Measurements from ENCODE around the gene KCNMA1.
"Not testable (repeated sequence)": the region's sequence is repeated elsewhere in the genome, so short reads cannot be mapped to it uniquely, and the experiment has no call there.

KCNMA1 gene

DNA sequence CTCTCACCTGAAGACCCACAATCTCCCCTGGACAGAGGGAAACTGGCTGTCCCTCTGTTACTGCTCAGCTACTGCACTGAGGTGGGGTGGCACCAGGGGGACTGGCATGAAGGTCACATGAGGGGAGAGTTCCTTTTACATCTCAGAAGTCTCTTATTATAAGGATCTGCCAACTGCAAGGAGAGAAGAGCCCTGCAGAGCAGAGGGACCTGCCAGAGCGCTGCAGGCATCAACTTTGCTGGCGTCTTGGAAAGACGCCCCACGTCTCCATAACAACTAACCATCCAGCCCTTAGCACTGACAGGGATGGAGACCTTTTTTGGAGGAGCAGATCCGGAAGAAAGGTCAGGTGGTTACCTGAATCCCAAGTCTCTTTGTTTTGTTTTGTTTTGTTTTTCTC is 218.6 kb downstream of the KCNMA1 start:
- no peak for DNase-seq (ENCODE audit: low read depth in 2 of 2)

- DNase-seq (ENCODE audit: low read depth in 2 of 2): no peak
These were observed 219.6 kb downstream of the KCNMA1 start for GRCh38 chr10:77417806-77418640.

- DNase-seq (ENCODE audit: low read depth in 2 of 2): no peak
These were observed 220.2 kb downstream of the KCNMA1 start for GRCh38 chr10:77417359-77417758.

DNA sequence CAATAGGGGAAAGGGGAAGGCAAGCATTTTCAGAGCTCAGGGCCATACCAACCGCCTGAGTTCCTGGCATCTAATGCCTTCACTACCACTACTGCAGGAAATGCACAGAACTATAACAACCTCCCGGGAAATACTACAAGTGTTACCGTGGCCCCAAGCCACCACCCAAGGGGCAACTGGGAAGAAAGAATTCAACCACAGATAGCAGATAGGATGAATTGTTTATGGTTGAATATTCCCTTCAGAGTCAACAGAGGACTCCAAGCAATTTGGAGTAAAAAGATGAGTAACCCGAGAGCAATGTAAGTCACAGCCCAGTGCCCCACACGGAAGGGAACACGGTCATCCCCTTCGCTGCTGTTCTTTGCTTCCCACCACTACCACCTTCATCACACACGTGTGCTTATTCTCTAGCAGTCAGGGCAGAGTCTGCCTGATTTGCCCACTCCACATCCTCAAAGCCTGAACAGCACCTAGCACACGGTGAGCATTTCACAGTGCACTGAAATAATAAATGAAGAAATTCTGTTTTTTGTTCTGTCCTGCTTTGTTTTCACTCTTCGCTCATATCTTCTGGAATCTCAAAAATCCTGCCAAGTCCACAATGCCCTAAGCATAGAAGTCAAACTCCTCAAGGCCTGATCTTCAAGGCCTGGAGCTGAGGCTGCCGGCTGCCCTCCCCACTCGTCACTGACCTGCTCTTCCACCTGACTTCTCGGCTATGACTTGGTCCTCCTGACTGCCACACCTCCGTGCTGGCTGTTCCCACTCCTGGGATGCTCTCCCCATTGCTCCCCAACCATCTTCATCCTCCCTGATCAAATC is 221.1 kb downstream of the KCNMA1 start:
- peak; percentile 80 to 82 for DNase-seq (ENCODE audit: low read depth in 2 of 2)

- no peak for DNase-seq (ENCODE audit: low read depth in 2 of 2)
These were observed 222.2 kb downstream of the KCNMA1 start for GRCh38 chr10:77415313-77415960.

DNA sequence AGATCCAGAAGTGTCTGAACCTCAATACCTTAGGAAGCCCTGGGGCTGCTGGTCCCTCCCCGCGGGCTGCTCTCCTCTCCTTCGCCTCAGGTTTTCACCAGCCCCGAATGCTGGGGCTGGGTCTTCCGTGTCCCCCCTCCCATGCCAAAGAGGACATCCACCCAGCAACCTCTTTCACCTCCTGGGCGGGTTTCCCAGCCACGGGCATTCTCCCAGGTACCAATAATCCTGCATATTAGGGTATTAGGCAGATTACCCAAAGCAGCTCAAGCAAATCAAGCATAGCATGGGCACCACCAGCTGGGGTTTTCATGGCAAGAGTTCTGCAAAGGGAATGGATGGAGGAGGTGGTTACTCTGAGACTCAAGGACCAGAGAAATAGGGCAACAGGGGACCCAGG is 224.4 kb downstream of the KCNMA1 start:
- no peak for DNase-seq (ENCODE audit: low read depth in 2 of 2)

DNA sequence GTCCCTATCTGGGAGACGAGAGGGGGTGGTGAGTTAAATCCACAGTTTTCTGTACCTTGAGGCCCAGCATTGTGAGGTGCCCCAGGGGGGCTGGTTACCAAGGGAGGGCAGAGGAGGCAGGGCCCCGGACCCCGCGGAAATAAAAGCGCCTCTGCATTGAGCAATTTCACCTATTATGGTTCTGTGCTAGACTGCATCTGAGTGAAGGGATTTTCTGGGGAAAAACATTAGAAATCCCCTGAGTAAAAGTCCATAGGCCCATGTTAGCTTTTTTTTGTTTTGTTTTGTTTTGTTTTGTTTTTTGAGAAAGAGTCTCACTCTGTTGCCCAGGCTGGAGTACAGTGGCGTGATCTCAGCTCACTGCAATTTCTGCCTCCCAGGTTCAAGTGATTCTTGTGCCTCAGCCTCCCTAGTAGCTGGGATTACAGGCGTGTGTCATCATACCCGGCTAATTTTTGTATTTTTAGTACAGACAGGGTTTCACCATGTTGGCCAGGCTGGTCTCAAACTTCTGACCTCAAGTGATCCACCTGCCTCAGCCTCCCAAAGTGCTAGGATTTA is 225.0 kb downstream of the KCNMA1 start:
- not testable (repeated sequence) for DNase-seq (ENCODE audit: low read depth in 2 of 2)

DNA sequence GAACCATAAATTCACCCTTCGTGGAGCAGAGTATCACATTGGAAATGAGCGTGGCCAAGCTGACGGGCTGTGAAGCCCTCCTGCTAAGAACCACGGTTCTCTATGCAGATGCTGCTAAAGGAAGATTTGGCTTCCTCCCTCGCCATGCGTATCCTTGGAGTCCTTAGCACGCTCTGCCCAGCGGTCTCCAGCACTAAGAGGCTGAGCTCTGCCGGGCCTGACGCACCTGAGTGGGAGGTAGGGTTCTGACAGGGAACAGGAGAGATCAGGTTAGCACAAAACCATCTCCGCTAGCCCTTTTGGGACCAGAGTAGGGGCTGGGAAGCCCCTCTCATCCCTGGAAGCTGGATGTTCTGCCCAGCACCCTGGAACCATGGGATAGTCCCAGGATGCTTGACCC is 225.8 kb downstream of the KCNMA1 start:
- no peak for DNase-seq (ENCODE audit: low read depth in 2 of 2)

- DNase-seq (ENCODE audit: low read depth in 2 of 2): no peak
These were observed 227.1 kb downstream of the KCNMA1 start for GRCh38 chr10:77410523-77410922.

DNA sequence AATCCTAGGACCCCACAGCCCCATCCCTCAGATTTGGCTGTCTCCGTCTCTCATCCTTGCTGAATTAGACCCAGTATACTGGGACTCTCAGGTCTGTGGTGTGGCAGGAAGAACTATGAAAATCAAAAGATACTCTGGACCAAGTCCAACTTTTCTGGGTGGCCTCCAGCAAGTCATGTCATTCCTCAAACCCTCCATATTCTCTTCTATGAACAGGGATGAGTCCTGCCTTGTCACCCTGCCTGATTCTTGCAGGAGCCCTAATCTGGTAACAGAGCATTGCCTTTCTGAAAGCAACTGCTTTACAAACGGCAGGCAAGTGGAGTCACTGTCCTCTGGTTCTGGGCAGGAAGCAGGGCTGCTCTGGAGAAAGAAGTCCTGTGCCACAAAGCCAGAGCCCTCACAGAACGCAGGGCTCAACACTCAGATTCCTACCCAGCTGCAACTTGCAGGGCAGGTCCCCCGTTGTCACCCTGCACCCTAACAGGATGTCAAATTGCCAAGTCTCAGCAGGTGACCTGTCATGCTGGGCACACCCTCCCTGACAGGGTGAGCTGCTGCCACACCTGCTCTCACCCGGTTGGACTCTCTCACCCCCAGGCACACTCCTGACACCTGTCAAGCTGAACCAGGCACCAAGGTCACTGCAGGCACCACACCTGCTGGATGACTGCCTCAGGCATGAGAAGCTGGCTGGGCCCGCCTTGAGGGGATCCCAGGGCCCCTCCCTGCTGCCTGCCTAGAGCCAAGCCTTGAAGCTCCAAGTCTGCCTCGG is 227.7 kb downstream of the KCNMA1 start:
- DNase-seq (ENCODE audit: low read depth in 2 of 2): no peak

DNA sequence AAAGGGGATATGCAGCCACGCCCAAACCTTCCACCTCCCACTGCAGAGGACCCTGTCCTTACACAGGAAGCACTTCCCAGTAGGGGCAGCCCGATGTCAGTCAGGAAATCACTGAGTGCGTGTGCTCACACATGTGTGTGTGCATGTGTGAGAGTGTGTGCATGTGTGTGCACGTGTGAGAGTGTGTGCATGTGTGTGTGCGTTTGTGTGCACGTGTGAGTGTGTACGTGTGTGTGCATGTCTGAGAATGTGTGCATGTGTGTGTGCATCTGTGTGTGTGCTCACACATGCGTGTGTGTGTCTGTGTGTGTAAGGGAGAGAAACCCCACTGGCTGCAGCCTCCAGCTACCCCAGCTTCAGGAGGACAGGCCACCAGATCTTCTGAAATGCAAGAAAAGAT is 229.3 kb downstream of the KCNMA1 start:
- no peak for DNase-seq (ENCODE audit: low read depth in 2 of 2)

DNA sequence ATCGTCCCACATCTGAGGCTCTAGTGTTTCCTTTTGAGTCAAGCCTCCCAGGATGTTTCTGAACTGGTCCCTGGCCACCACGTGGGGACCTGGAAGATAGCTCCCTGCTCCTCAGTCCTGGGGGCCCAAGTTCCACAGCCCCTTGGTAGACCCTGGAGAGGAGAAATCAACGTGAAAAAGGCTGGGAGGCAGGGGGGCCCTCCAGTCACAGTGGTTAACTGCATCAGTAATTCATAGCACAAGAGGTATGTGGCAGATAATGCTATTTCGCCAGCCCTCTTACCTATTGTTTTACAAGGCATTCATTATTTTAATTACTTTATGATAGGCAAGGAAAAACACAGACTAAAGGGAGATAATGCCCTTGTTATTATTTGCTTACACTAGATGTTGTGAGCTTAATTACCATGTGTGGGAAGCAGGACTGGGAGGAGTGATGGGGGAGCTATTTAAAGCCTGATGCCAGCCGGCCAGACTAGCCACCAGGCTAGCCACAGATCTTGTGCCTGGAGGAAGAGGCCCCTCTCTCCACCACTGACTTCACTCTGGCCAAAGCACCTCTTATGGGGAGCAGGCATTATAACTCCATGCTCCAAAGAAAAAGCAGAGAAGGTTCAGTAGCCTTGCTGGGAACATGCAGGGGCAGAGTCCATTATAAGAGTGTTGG is 230.7 kb downstream of the KCNMA1 start:
- no peak for DNase-seq (ENCODE audit: low read depth in 2 of 2)

DNA sequence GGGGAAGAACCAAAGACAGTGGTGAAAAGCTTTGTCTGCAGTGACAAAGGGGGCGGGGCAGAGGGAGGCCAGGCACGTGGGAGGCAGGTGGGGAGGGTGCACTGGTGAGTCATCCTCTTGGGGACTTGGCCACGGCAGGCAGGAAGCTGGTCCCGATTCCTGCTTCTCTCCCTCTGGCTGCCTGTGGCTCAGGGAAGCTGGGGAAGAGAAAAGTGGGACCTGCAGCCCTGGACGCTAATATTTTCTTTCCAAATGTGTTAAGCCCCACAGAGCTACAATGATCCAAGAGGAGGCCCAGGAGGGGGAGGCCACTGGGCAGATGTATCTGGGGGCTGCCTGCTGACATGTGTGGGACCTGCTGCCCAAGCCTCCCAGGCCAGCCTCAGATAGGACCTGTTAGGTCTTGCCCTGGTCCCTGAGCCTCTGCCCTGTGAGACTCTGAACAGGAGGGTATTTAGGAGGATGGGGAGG is 231.8 kb downstream of the KCNMA1 start:
- no peak for DNase-seq (ENCODE audit: low read depth in 2 of 2)

DNA sequence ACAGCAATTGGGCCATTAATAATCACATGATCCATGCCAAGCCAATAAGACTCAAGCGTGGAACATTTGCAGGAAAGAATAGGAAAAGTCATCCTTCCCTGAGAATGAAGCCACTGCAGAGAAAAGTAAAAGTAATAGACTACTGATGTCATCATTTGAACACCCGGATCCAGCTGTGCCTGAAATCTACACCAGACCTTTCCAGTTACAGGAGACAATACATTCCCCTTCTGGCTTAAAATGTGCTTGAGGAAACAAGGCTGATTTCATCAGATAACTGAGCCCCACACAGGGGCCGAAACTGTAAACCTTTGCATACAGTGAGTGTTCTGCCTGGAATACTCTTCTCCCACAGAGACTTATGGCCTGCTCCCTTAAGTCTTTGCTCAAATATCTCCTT is 232.8 kb downstream of the KCNMA1 start:
- no peak for DNase-seq (ENCODE audit: low read depth in 2 of 2)

GRCh38 chr10:77403761-77404160 is 233.8 kb downstream of the KCNMA1 start:
- no peak for DNase-seq (ENCODE audit: low read depth in 2 of 2)

- no peak for DNase-seq (ENCODE audit: low read depth in 2 of 2)
These were observed 235.9 kb downstream of the KCNMA1 start for GRCh38 chr10:77401683-77402082.

GRCh38 chr10:77400033-77400432 is 237.6 kb downstream of the KCNMA1 start:
- no peak for DNase-seq (ENCODE audit: low read depth in 2 of 2)

DNA sequence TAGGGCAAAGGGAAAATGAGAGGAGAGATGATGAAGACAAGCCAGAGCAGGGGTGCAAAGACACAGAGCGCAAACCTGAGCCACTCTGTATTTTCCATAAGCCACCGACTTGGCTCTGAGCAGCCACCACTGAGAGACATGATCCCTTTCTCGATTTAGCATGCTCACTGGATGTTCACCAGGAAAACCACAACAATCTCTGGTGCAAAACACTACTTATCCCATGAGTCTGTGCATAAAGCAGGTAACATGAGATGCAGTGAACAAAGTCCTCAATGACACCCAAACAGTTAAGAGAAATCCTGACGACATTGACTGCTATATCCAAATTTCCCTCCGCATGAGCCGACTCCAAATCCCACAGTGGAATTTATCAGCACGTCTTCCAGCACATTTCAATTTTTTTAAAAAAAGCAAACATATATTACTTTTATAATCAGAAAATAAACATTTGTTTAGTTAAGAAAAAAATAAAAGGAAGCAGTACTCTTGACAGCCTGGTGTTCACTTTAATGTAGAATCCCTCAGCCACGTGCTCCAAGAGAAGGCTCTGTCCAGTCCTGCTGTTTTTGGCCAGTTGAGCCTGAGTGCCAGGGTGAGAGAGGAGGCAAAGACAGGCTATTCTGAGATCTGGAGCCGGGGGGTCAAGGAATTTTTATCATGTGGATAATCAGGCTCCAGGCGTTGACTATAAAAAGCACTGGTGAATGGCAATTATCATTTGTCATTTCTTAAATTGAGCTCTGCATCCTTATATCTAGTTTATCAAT is 238.4 kb downstream of the KCNMA1 start:
- DNase-seq (ENCODE audit: low read depth in 2 of 2): no peak

GRCh38 chr10:77398558-77398957 is 239.1 kb downstream of the KCNMA1 start:
- DNase-seq (ENCODE audit: low read depth in 2 of 2): no peak

GRCh38 chr10:77397103-77397502 is 240.5 kb downstream of the KCNMA1 start:
- no peak for DNase-seq (ENCODE audit: low read depth in 2 of 2)
